Gastrocnemius medialis (tissue), 4 donors: ENCODE data around the gene TMEM63C. TPM values are rescaled to one million over a fixed set of nuclear protein-coding genes. Genes with fewer than 3 reads are reported as not detected.
A peak's percentile ranks its signal among the peaks of the same experiment; 100 is the strongest.

Source experiments
- ATAC-seq, 2 donors: fragments of 150-250 bp; one replicate each; pipeline ENCODE4 v1.9.1; 2016
- DNase-seq, 2 donors: peaks; one replicate each; pipeline ENCODE4 v3.0.0-alpha.2; 2019
- H3K27ac ChIP-seq, 4 donors: fragments of 200-600 bp; sonication (generic); 1 replicate in 1 of 4; 2 replicates in 3 of 4; pipeline ENCODE4 v1.5.1; 2016 to 2018; ENCODE audit warnings: mild to moderate bottlenecking in 2 of 4, moderate library complexity in 1 of 4
- H3K27me3 ChIP-seq, 3 donors: fragments of 200-600 bp; sonication (generic) in 2 of 3; 1 replicate in 1 of 3; 2 replicates in 2 of 3; pipeline versions ENCODE4 v1.5.1 to v1.6.0; 2016 to 2019; ENCODE audit warnings: mild to moderate bottlenecking in 1 of 3, moderate library complexity in 1 of 3
- H3K36me3 ChIP-seq, 2 donors: fragments of 200-600 bp; sonication (generic) in 1 of 2; one replicate each; pipeline ENCODE4 v1.5.1; 2017 to 2018
- H3K4me1 ChIP-seq, 2 donors: fragments of 200-600 bp; sonication (generic) in 1 of 2; one replicate each; pipeline ENCODE4 v1.5.1; 2016 to 2017; ENCODE audit warnings: mild to moderate bottlenecking in 2 of 2
- H3K4me3 ChIP-seq, 4 donors: fragments of 200-600 bp; sonication (generic) in 3 of 4; 1 replicate in 1 of 4; 2 replicates in 3 of 4; pipeline ENCODE4 v1.5.1; 2016 to 2019; ENCODE audit warnings: mild to moderate bottlenecking in 2 of 4
- H3K9me3 ChIP-seq, 3 donors: fragments of 200-600 bp; sonication (generic) in 2 of 3; 1 replicate in 1 of 3; 2 replicates in 2 of 3; pipeline ENCODE4 v1.5.1; 2016 to 2019
- CTCF ChIP-seq, 5 experiments: fragments of 450-650 bp in 3 of 5; fragments of 200-600 bp in 2 of 5; sonication (generic) in 2 of 5; IDR thresholded peaks in 4 of 5; conservative IDR thresholded peaks in 1 of 5; 1 replicate in 4 of 5; 2 replicates in 1 of 5; pipeline ENCODE4 v1.5.1; 2016 to 2019; ENCODE audit warnings: antibody characterized with exemption in 5 of 5, mild to moderate bottlenecking in 3 of 5, moderate library complexity in 3 of 5
- POLR2A ChIP-seq, 2 donors: fragments of 450-650 bp; IDR thresholded peaks; one replicate each; pipeline ENCODE4 v1.6.1; 2017; ENCODE audit warnings: antibody characterized with exemption in 2 of 2, mild to moderate bottlenecking in 2 of 2, moderate library complexity in 2 of 2
- in situ Hi-C, 4 donors: fragments of 200-750 bp; cut with MboI; loops; one replicate each; pipeline versions ENCODE4 v1.15.0 to v1.8.0; 2017; ENCODE audit warnings: low sequenced_read_pairs in 4 of 4
- intact Hi-C: fragments of 100-400 bp; cut with DNase I; formaldehyde crosslinking; loops from one replicate; pipeline ENCODE4 v1.15.1; 2023; ENCODE audit warnings: low total_unique reads
- microRNA counts, 2 donors: library from miRNA; unstranded; fragments of <30 nt; microRNA quantifications; one replicate each; lab custom pipeline; 2016
- microRNA-seq, 2 donors: library from miRNA; unstranded; fragments of <30 nt; microRNA quantifications; one replicate each; pipeline ENCODE4, GENCODE V29; 2016; ENCODE audit warnings: borderline replicate concordance in 2 of 2
- total RNA-seq, 4 donors: library from RNA; depleted of rRNA; stranded (reverse); fragments of >200 nt; gene quantifications; one replicate each; pipeline versions ENCODE4 v1.1.0 to v1.2.3, GENCODE V29; 2016

Gene TMEM63C
- total RNA-seq, 4 donors from 2014 or later: 0.05 TPM; not detected in 2

- Histone ChIP-seq H3K4me1 (peaks cover 67 to 87% of the 10 kb centered on the region in 2 donors), H3K27me3 (no peaks in the 10 kb centered on the region), H3K4me3 (no peak overlapping the region), H3K27ac (peak overlapping the region; percentile 89 to 97 (median 96)), H3K9me3 (no peaks in the 10 kb centered on the region), H3K36me3 (no peaks in the 10 kb centered on the region)
- DNase-seq (no peak), ATAC-seq (no peak)
- no peak for TF ChIP-seq CTCF (IDR thresholded peaks at IDR 0.05 in 4 of 5, conservative IDR thresholded peaks at IDR 0.05 in 1 of 5)
- no peak for TF ChIP-seq POLR2A (IDR thresholded peaks at IDR 0.05)
- in situ Hi-C loops (no loop called here), intact Hi-C loops (no loop called here)
These were observed 124.8 kb downstream of the TMEM63C start for GRCh38 chr14:77306416-77306815.

- no peaks in the 10 kb centered on the region for H3K9me3 ChIP-seq
- no peak overlapping the region for H3K4me3 ChIP-seq
- in situ Hi-C loops (no loop called here), intact Hi-C loops (no loop called here)
- ATAC-seq: no peak
- peaks cover 67 to 87% of the 10 kb centered on the region in 2 donors for H3K4me1 ChIP-seq
- TF ChIP-seq CTCF (IDR thresholded peaks at IDR 0.05 in 4 of 5, conservative IDR thresholded peaks at IDR 0.05 in 1 of 5): no peak
- no peak for TF ChIP-seq POLR2A (IDR thresholded peaks at IDR 0.05)
- no peaks in the 10 kb centered on the region for H3K27me3 ChIP-seq
- no peak for DNase-seq
- H3K27ac ChIP-seq: peak overlapping the region; percentile 89 to 97 (median 96)
- H3K36me3 ChIP-seq: no peaks in the 10 kb centered on the region
These were observed 125.4 kb downstream of the TMEM63C start for GRCh38 chr14:77306851-77307496.

MicroRNA genes within 50 kb of the gene (microRNA counts, 767-probe panel; counts per million panel counts)
- 356 to 448 counts per million in 2 donors for microRNA hsa-miR-1260a (lab: Ali Mortazavi, UCI)

Small RNAs within 50 kb of the gene (microRNA-seq; reads per million reads assigned to microRNA genes)
- 0 reads per million in 2 donors for gene MIR1260A

Other genes starting within 250 kb of the TMEM63C start
- gene IRF2BPL, start 153.1 kb upstream of the TMEM63C start, total RNA-seq: 10 to 100 TPM; 15.0 to 26.4 (median 17.0) TPM
- 100 to 1,000 TPM; 114 to 178 (median 120) TPM for gene CIPC, start 83.5 kb upstream of the TMEM63C start, total RNA-seq
- gene ZDHHC22, start 40.0 kb upstream of the TMEM63C start, total RNA-seq: not detected
- not detected for gene NGB, start 89.4 kb downstream of the TMEM63C start, total RNA-seq
- 10 to 100 TPM; 27.0 to 33.2 (median 28.9) TPM for gene POMT2, start 139.1 kb downstream of the TMEM63C start, total RNA-seq
- gene GSTZ1, start 139.2 kb downstream of the TMEM63C start, total RNA-seq: 10 to 100 TPM; 35.9 to 49.7 (median 36.6) TPM
- gene TMED8, start 195.3 kb downstream of the TMEM63C start, total RNA-seq: 1 to 10 TPM; 3.0 to 5.2 (median 4.3) TPM
- under 1 TPM in 1 of 4 donors, not detected in 3; 0.11 TPM for gene SAMD15, start 195.6 kb downstream of the TMEM63C start, total RNA-seq
- gene NOXRED1, start 241.7 kb downstream of the TMEM63C start, total RNA-seq: not detected